ENCODE data around the gene USP46.

USP46 gene

DNA sequence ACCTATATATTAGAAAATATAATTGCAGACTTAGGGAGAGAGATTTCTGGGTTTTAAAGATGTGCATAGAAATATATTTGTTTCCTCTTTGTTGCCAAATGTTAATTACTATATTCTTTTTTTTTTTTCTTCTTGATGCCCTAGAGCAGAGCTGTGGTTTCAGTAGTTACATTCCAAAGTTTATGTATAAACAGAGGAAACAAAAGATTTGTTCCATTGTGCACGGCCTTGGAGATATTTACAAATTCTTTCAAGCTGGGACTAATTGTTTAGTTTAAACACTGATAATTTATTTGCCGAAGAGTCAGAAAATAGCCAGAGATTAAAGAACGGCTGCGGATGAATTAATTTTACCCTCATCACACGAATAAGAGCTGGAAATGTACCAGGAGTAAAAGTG, 85.1 kb downstream of the USP46 start:
- Histone ChIP-seq H3K36me3 (ENCODE audit: low read depth) (no peaks in the 10 kb centered on the region), H3K27ac (ENCODE audit: poor library complexity, severe bottlenecking) (no peak overlapping the region), H3K4me3 (ENCODE audit: severe bottlenecking) (no peak overlapping the region), H3K9me3 (ENCODE audit: severe bottlenecking) (no peaks in the 10 kb centered on the region), H3K4me1 (ENCODE audit: insufficient read depth, poor library complexity, severe bottlenecking) (peaks cover 4% of the 10 kb centered on the region), H3K27me3 (ENCODE audit: insufficient read depth, poor library complexity, severe bottlenecking) (no peaks in the 10 kb centered on the region)
- TF ChIP-seq, protein P1, sequence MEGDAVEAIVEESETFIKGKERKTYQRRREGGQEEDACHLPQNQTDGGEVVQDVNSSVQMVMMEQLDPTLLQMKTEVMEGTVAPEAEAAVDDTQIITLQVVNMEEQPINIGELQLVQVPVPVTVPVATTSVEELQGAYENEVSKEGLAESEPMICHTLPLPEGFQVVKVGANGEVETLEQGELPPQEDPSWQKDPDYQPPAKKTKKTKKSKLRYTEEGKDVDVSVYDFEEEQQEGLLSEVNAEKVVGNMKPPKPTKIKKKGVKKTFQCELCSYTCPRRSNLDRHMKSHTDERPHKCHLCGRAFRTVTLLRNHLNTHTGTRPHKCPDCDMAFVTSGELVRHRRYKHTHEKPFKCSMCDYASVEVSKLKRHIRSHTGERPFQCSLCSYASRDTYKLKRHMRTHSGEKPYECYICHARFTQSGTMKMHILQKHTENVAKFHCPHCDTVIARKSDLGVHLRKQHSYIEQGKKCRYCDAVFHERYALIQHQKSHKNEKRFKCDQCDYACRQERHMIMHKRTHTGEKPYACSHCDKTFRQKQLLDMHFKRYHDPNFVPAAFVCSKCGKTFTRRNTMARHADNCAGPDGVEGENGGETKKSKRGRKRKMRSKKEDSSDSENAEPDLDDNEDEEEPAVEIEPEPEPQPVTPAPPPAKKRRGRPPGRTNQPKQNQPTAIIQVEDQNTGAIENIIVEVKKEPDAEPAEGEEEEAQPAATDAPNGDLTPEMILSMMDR (IDR thresholded peaks at IDR 0.05; ENCODE audit: poor library complexity, severe bottlenecking), result no peak
- ATAC-seq (ENCODE audit: low read depth), result no peak
- DNase-seq (ENCODE audit: low spot score), result no peak

DNA sequence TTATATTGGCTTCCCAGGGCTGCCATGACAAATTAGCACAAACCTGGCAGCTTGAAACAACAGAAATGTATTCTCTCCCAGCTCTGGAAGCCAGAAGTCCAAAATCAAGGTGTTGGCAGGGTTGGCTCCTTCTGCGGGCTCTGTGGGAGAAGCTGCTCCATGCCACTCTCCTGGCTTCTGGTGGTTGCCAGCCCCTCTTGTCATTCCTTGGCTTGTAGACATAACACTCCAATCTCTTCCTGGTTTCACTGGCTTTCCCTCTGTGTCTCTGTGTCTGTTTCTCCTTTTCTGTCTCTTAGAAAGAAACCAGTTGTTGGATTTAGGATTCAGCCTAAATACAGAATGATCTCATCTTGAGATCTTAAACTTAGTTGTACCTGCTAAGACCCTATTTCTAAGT, 85.5 kb downstream of the USP46 start:
- TF ChIP-seq, protein P1 (IDR thresholded peaks at IDR 0.05; ENCODE audit: poor library complexity, severe bottlenecking), result no peak
- Histone ChIP-seq H3K9me3 (ENCODE audit: severe bottlenecking) (no peaks in the 10 kb centered on the region), H3K36me3 (ENCODE audit: low read depth) (no peaks in the 10 kb centered on the region), H3K4me3 (ENCODE audit: severe bottlenecking) (no peak overlapping the region), H3K27me3 (ENCODE audit: insufficient read depth, poor library complexity, severe bottlenecking) (no peaks in the 10 kb centered on the region), H3K27ac (ENCODE audit: poor library complexity, severe bottlenecking) (no peak overlapping the region), H3K4me1 (ENCODE audit: insufficient read depth, poor library complexity, severe bottlenecking) (peaks cover 4% of the 10 kb centered on the region)
- DNase-seq (ENCODE audit: low spot score) (no peak), ATAC-seq (ENCODE audit: low read depth) (no peak)

DNA sequence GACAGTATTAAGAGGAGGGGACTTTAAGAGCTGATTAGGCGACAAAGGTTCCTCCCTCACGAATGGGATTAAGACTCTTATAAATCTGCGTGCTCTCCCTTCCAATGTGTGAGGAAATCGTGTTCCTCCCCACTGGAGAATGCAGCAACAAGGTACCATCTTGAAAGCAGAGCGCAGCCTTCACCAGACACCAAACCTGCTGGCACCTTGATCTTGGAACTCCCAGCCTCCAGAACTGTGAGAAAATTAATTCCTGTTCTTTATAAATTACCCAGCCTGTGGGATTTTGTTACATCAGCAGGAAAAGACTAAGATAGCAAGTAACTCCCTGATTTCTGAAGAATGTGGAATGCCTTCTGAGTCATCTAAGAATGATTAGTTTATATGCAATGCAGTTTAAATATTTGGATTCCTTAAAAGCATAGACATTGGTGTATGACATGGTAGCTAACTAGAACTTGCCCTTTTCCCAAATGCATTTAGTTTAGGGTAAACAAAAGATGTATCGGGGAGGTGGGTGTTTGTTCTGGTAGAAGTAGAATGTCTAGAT, 86.1 kb downstream of the USP46 start:
- Histone ChIP-seq H3K27ac (ENCODE audit: poor library complexity, severe bottlenecking) (no peak overlapping the region), H3K9me3 (ENCODE audit: severe bottlenecking) (no peaks in the 10 kb centered on the region), H3K27me3 (ENCODE audit: insufficient read depth, poor library complexity, severe bottlenecking) (no peaks in the 10 kb centered on the region), H3K4me3 (ENCODE audit: severe bottlenecking) (no peak overlapping the region), H3K36me3 (ENCODE audit: low read depth) (no peaks in the 10 kb centered on the region), H3K4me1 (ENCODE audit: insufficient read depth, poor library complexity, severe bottlenecking) (peaks cover 4% of the 10 kb centered on the region)
- TF ChIP-seq, protein P1 (IDR thresholded peaks at IDR 0.05; ENCODE audit: poor library complexity, severe bottlenecking), result no peak
- ATAC-seq (ENCODE audit: low read depth) (peak; percentile 95), DNase-seq (ENCODE audit: low spot score) (no peak)

DNA sequence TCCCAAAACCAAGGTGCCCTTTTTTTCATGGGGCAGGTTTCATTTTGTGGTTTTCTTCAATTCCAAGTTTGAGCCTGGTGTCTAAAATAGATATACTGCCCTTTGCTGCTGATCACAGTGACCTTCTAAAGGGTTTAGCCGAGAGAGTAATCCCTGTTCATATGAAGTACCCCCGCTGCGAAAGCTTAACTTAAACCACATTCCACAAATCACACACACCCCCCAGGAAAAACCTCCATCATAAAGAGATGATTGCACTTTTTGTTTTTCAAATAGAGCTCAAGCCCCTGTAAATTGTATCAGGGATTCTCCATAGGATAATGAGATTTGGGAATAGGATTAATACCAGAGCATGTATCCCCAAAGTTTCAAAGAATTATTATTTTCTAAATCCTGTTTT, 90.8 kb downstream of the USP46 start:
- H3K9me3 ChIP-seq (ENCODE audit: severe bottlenecking), result no peaks in the 10 kb centered on the region
- no peaks in the 10 kb centered on the region for H3K27me3 ChIP-seq (ENCODE audit: insufficient read depth, poor library complexity, severe bottlenecking)
- TF ChIP-seq, protein P1 (IDR thresholded peaks at IDR 0.05; ENCODE audit: poor library complexity, severe bottlenecking), result no peak
- no peak for DNase-seq (ENCODE audit: low spot score)
- no peak overlapping the region for H3K27ac ChIP-seq (ENCODE audit: poor library complexity, severe bottlenecking)
- H3K4me1 ChIP-seq (ENCODE audit: insufficient read depth, poor library complexity, severe bottlenecking), result peaks cover 1% of the 10 kb centered on the region
- no peak for ATAC-seq (ENCODE audit: low read depth)
- no peak overlapping the region for H3K4me3 ChIP-seq (ENCODE audit: severe bottlenecking)
- H3K36me3 ChIP-seq (ENCODE audit: low read depth), result no peaks in the 10 kb centered on the region

DNA sequence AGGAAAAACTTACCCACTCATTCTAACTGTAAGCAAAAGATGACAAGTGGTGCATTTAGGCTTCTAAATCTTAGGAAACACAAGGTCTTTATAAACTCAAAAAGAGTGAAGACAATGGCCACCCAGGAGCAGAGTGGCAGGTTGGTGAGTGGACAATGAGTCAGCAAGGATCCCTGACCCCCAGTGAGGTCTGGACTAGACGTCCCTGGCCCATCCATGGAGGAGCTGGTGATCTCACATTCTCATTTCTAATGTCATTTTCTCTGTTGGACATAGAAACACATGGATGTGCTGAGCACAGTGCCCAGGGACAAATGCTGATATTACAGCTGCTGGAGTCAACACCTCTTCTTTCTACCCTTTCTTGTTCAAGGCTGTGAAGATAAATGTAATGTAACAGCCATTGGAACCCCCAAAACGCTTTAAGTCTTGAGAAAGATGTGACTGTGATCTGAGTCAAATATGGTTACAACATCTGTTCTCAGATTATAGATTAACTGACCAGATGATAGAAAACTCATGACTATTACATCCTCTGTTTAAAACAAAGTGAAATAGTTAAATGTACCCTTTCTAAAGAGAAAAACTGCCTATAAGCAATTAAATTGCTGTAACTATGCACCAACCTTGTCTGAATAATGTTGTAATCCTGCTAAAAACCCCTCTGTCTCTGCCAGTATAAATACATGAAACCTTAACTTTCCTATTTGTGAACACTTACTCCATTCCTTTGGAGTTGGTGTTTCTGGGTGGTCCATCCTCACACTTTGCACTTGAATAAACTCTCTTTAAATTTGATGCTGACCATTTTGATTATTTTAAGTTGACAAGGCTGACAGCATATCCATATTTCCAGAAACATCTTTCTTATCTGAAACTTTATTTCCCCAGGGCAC, 92.7 kb downstream of the USP46 start:
- DNase-seq (ENCODE audit: low spot score), result no peak
- TF ChIP-seq, protein P1 (IDR thresholded peaks at IDR 0.05; ENCODE audit: poor library complexity, severe bottlenecking), result no peak
- no peaks in the 10 kb centered on the region for H3K4me1 ChIP-seq (ENCODE audit: insufficient read depth, poor library complexity, severe bottlenecking)
- no peak for ATAC-seq (ENCODE audit: low read depth)
- H3K36me3 ChIP-seq (ENCODE audit: low read depth), result no peaks in the 10 kb centered on the region
- H3K4me3 ChIP-seq (ENCODE audit: severe bottlenecking), result no peak overlapping the region
- H3K9me3 ChIP-seq (ENCODE audit: severe bottlenecking), result no peaks in the 10 kb centered on the region
- no peak overlapping the region for H3K27ac ChIP-seq (ENCODE audit: poor library complexity, severe bottlenecking)
- no peaks in the 10 kb centered on the region for H3K27me3 ChIP-seq (ENCODE audit: insufficient read depth, poor library complexity, severe bottlenecking)

All from RWPE2 (cell line).